ENCODE results near the gene ZFAND3. TPM values are rescaled to one million over a fixed set of nuclear protein-coding genes. Genes with fewer than 3 reads are reported as not detected.

Gene ZFAND3
- total and polyA plus RNA-seq, 10 of the 15 experiments (the other 5 are each of a cell fraction or from before 2014, with no cell fraction given): 0.90 to 34.4 (median 16.3) TPM

DNA sequence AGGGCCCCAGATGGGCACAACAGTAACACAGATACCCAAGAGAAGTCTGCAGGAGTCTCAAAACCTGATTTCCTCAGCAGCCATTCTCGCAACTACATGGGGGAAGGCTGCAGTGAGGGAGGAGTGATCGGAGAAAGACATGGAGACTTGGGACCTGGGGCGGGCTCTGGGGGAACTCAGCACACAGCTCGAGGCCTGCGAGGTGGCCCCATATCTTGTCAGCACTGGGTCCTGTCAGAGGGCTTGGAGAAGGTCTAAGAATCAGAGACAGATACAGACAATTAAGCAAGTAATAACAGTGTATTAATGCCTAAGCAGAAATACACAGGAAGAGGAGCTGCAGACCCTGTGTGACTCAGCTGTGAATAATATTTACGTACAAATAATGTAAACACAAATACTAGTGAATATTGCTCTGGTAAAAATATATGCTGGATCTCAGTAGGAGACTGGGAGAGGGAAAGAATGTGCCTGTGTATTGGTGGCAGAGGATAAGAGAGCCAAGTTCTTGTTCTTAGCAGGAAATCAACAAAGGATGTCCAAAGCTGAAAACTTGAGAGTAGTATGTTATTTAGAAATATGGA lies 336.2 kb downstream of the ZFAND3 start:
- Histone ChIP-seq H3K4me1 (ENCODE audit: control insufficient read depth, insufficient read depth, low read length) (no peaks in the 10 kb centered on the region), H3K9me3 (replicated peaks; ENCODE audit: control insufficient read depth, insufficient read depth, low read length) (no peaks in the 10 kb centered on the region), H3K4me2 (ENCODE audit: control insufficient read depth, insufficient read depth) (no peak overlapping the region), H3K9ac (ENCODE audit: control insufficient read depth, insufficient read depth, low read length) (no peak overlapping the region), H3K27me3 (replicated peaks in 1 of 2; ENCODE audit: control insufficient read depth in 2 of 2, insufficient read depth in 2 of 2, low read length in 1 of 2) (no peaks in the 10 kb centered on the region), H3K4me3 (no peak overlapping the region), H4K20me1 (ENCODE audit: control insufficient read depth, insufficient read depth) (no peaks in the 10 kb centered on the region), H3K36me3 (ENCODE audit: control insufficient read depth in 2 of 2, insufficient read depth in 2 of 2, low read length in 1 of 2) (peaks cover 0 to 5% of the 10 kb centered on the region in 2 experiments; a peak in 3 of 4 replicates), H3K79me2 (ENCODE audit: control insufficient read depth, insufficient read depth, low read length) (no peaks in the 10 kb centered on the region), H2AFZ (ENCODE audit: control insufficient read depth, low read depth, low read length) (no peak overlapping the region), H3K27ac (ENCODE audit: control insufficient read depth, insufficient read depth) (no peak overlapping the region)
- SMC1A ChIA-PET (ENCODE audit: uncharacterized antibody, unreplicated experiment): no interaction called here
- BruUV-seq (replicated peaks): no TSS peak
- FAIRE-seq: no peak
- ATAC-seq: no peak
- CTCF ChIA-PET: interaction anchor here (0.6 kb wide), 1 partner anchor 321 kb away, joined by 3 read pairs; no protein-coding TSS in a partner anchor
- intact Hi-C loops (cut with micrococcal nuclease; ENCODE audit: unreplicated experiment): no loop called here
- WGBS (ENCODE audit: insufficient coverage, insufficient replicate concordance, low lambda C conversion rate, missing lambda C conversion rate): 100% methylated on average over 6 of the region's 6 CpGs
- RAD21 ChIA-PET (ENCODE audit: unreplicated experiment): no interaction called here
- TF ChIP-seq SKIL (IDR thresholded peaks at IDR 0.05; ENCODE audit: low read depth, poor library complexity, severe bottlenecking) (no peak), BCL11A (IDR thresholded peaks at IDR 0.05; ENCODE audit: low read depth, low read length) (no peak), DPF2 (IDR thresholded peaks at IDR 0.05) (no peak)
- no peak for DNase-seq (ENCODE audit: low read depth, low spot score)
- in situ Hi-C loops (cut with MboI): no loop called here
- POLR2A ChIA-PET: no interaction called here
